ENCODE measurements around the gene VAMP1. TPM values are rescaled to one million over a fixed set of nuclear protein-coding genes. Genes with fewer than 3 reads are reported as not detected.
"Not testable (repeated sequence)": the region's sequence is repeated elsewhere in the genome, so short reads cannot be mapped to it uniquely, and the experiment has no call there.

The VAMP1 gene
- total RNA-seq, 1 experiment from 2014 or later: 11.2 TPM

DNA sequence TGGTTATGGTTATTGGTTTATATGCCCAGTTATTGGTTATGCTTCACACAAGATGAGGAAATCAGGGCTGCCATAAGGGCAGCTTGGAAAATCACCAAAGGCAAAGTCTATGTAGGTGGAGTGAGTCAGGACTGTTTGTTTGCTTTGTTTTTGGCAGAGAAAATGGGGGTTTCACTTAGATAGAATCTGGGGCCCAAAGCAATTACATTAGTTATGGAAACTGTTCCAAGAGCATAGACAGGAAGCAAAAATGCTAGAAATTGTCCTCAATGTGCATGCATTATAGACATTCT is 2.2 kb downstream of the VAMP1 start:
- TF ChIP-seq, protein P1, sequence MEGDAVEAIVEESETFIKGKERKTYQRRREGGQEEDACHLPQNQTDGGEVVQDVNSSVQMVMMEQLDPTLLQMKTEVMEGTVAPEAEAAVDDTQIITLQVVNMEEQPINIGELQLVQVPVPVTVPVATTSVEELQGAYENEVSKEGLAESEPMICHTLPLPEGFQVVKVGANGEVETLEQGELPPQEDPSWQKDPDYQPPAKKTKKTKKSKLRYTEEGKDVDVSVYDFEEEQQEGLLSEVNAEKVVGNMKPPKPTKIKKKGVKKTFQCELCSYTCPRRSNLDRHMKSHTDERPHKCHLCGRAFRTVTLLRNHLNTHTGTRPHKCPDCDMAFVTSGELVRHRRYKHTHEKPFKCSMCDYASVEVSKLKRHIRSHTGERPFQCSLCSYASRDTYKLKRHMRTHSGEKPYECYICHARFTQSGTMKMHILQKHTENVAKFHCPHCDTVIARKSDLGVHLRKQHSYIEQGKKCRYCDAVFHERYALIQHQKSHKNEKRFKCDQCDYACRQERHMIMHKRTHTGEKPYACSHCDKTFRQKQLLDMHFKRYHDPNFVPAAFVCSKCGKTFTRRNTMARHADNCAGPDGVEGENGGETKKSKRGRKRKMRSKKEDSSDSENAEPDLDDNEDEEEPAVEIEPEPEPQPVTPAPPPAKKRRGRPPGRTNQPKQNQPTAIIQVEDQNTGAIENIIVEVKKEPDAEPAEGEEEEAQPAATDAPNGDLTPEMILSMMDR (IDR thresholded peaks at IDR 0.05): no peak
- no peak for TF ChIP-seq POLR2AphosphoS5 (IDR thresholded peaks at IDR 0.05; ENCODE audit: low read depth, low read length)
- no peak for TF ChIP-seq SIN3A (IDR thresholded peaks at IDR 0.05; ENCODE audit: borderline replicate concordance, insufficient read depth, low read depth, low read length)
- TF ChIP-seq, protein P2, sequence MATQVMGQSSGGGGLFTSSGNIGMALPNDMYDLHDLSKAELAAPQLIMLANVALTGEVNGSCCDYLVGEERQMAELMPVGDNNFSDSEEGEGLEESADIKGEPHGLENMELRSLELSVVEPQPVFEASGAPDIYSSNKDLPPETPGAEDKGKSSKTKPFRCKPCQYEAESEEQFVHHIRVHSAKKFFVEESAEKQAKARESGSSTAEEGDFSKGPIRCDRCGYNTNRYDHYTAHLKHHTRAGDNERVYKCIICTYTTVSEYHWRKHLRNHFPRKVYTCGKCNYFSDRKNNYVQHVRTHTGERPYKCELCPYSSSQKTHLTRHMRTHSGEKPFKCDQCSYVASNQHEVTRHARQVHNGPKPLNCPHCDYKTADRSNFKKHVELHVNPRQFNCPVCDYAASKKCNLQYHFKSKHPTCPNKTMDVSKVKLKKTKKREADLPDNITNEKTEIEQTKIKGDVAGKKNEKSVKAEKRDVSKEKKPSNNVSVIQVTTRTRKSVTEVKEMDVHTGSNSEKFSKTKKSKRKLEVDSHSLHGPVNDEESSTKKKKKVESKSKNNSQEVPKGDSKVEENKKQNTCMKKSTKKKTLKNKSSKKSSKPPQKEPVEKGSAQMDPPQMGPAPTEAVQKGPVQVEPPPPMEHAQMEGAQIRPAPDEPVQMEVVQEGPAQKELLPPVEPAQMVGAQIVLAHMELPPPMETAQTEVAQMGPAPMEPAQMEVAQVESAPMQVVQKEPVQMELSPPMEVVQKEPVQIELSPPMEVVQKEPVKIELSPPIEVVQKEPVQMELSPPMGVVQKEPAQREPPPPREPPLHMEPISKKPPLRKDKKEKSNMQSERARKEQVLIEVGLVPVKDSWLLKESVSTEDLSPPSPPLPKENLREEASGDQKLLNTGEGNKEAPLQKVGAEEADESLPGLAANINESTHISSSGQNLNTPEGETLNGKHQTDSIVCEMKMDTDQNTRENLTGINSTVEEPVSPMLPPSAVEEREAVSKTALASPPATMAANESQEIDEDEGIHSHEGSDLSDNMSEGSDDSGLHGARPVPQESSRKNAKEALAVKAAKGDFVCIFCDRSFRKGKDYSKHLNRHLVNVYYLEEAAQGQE (IDR thresholded peaks at IDR 0.05; ENCODE audit: insufficient read depth in 1 of 2, low read depth in 2 of 2, low read length in 1 of 2): no peak
- TF ChIP-seq TCF7L2 (IDR thresholded peaks at IDR 0.05; ENCODE audit: low read depth, low read length): no peak
- DNase-seq (ENCODE audit: low read depth, low spot score): no peak
- ChIA-PET POLR2A (no interaction called here), CTCF (no interaction called here)
- Histone ChIP-seq H3K9me3 (ENCODE audit: control insufficient read depth, insufficient read depth, low read depth, low read length) (no peaks in the 10 kb centered on the region), H3K27me3 (ENCODE audit: control insufficient read depth, insufficient read depth, low read length) (no peaks in the 10 kb centered on the region), H3K4me1 (ENCODE audit: control insufficient read depth, insufficient read depth, low read length) (peaks cover 14% of the 10 kb centered on the region), H3K36me3 (ENCODE audit: control insufficient read depth, insufficient read depth, low read length) (no peaks in the 10 kb centered on the region; the same call in none of the 2 replicates), H3K27ac (ENCODE audit: low read length) (no peak overlapping the region), H3K4me3 (ENCODE audit: low read depth in 2 of 2, low read length in 2 of 2) (no peak overlapping the region)
- intact Hi-C loops (cut with micrococcal nuclease; ENCODE audit: unreplicated experiment): loop anchor here (5.0 kb wide), 1 partner anchor 141 kb away; no protein-coding TSS in a partner anchor
- in situ Hi-C loops (cut with HindIII; ENCODE audit: low pct_unique_long_range_greater_than_20kb, low sequenced_read_pairs): no loop called here
- no TSS peak for BruUV-seq (replicated peaks)
- no peak for ATAC-seq

DNA sequence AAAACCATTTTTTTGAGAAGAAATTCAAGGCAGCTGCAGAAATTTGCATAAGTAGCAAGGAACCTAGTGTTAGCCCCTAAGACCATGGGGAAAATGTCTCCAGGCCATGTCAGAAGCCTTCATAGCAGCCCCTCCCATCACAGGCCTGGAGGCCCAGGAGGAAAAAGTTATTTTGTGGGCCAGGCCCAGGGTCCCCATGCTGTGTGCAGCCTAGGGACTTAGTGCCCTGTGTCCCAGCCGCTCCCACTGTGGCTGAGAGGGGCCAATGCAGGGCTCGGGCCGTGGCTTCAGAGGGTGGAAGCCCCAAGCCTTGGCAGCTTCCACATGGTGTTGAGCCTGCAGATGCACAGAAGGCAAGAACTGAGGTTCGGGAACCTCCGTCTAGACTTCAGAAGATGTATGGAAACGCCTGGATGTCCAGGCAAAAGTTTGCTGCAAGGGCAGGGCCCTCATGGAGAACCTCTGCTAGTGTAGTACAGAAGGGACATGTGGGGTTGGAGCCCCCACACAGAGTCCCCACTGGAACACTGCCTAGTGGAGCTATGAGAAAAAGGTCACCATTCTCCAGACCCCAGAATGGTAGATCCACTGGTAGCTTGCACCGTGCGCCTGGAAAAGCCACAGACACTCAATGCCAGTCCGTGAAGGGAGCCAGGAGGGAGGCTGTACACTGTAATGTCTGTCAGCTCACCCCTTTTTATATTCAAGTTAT is 2.8 kb downstream of the VAMP1 start:
- CTCF ChIA-PET; ATAC-seq; H3K9me3 ChIP-seq (ENCODE audit: control insufficient read depth, insufficient read depth, low read depth, low read length); H3K4me3 ChIP-seq (ENCODE audit: low read depth in 2 of 2, low read length in 2 of 2); H3K27me3 ChIP-seq (ENCODE audit: control insufficient read depth, insufficient read depth, low read length); BruUV-seq (replicated peaks); in situ Hi-C loops (cut with HindIII; ENCODE audit: low pct_unique_long_range_greater_than_20kb, low sequenced_read_pairs); POLR2A ChIA-PET; DNase-seq (ENCODE audit: low read depth, low spot score); H3K36me3 ChIP-seq (ENCODE audit: control insufficient read depth, insufficient read depth, low read length); H3K27ac ChIP-seq (ENCODE audit: low read length): not testable (repeated sequence)
- peaks cover 14% of the 10 kb centered on the region for H3K4me1 ChIP-seq (ENCODE audit: control insufficient read depth, insufficient read depth, low read length)
- intact Hi-C loops (cut with micrococcal nuclease; ENCODE audit: unreplicated experiment): loop anchor here (5.0 kb wide), 1 partner anchor 140 kb away; no protein-coding TSS in a partner anchor

DNA sequence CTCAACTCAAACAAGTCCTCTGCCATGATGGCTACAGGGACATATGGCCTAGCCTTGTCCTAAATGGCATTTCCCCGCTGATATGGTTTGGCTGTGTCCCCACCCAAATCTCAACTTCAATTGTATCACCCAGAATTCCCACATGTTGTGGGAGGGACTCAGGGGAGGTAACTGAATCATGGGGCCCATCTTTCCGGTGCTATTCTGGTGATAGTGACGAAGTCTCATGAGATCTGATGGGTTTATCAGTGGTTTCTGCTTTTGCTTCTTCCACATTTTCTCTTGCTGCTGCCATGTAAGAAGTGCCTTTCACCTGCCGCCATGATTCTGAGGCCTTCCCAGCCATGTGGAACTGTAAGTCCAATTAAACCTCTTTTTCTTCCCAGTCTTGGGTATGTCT is 3.7 kb downstream of the VAMP1 start:
- BruUV-seq (replicated peaks); H3K9me3 ChIP-seq (ENCODE audit: control insufficient read depth, insufficient read depth, low read depth, low read length); H3K4me3 ChIP-seq (ENCODE audit: low read depth in 2 of 2, low read length in 2 of 2); H3K27ac ChIP-seq (ENCODE audit: low read length); POLR2A ChIA-PET; DNase-seq (ENCODE audit: low read depth, low spot score); ATAC-seq; CTCF ChIA-PET; H3K27me3 ChIP-seq (ENCODE audit: control insufficient read depth, insufficient read depth, low read length); in situ Hi-C loops (cut with HindIII; ENCODE audit: low pct_unique_long_range_greater_than_20kb, low sequenced_read_pairs); H3K36me3 ChIP-seq (ENCODE audit: control insufficient read depth, insufficient read depth, low read length): not testable (repeated sequence)
- peaks cover 14% of the 10 kb centered on the region for H3K4me1 ChIP-seq (ENCODE audit: control insufficient read depth, insufficient read depth, low read length)
- intact Hi-C loops (cut with micrococcal nuclease; ENCODE audit: unreplicated experiment): loop anchor here (5.0 kb wide), 1 partner anchor 139 kb away; no protein-coding TSS in a partner anchor

Measured in Panc1 (cell line).